ENCODE data around the gene UBAC1. TPM values are rescaled to one million over a fixed set of nuclear protein-coding genes. Genes with fewer than 3 reads are reported as not detected.

The UBAC1 gene
- total RNA-seq, 4 donors from 2014 or later, result 89.3 to 99.3 (median 96.9) TPM

GRCh38 chr9:135989157-135989556, 28.0 kb upstream of the UBAC1 start:
- TF ChIP-seq CTCF (IDR thresholded peaks at IDR 0.05) (no peak), POLR2A (IDR thresholded peaks at IDR 0.05) (no peak)
- WGBS, 2 donors, result 56 to 60% methylated on average over 5 to 8 of the region's 8 CpGs
- no peak for DNase-seq (ENCODE audit: low spot score in 2 of 2)
- intact Hi-C loops (cut with DNase I; ENCODE audit: low total_unique reads), result no loop called here
- no peak overlapping the region for H3K4me3 ChIP-seq (ENCODE audit: low read depth, poor library complexity, severe bottlenecking)

DNA sequence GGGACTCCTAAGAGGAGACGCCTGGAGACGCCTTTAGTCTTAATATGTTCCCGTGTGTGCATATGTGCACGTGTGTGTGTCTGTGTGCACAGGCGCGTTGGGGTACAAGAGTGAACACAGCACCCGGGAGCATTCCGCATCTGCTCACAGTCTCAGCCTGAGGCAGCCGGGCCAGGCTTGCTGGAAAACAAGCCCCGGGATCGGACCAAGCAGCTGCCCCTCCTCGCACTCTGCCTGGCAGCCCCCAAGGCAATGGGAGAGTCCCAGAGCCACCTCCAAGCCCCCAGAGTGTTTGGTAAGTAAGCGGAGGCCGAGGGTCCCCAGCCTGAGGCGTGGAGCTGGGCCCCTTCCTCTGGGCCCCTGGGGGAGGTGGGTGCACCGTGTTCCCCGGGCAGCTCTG, 27.3 kb upstream of the UBAC1 start:
- no peak for TF ChIP-seq CTCF (IDR thresholded peaks at IDR 0.05)
- TF ChIP-seq POLR2A (IDR thresholded peaks at IDR 0.05), result no peak
- DNase-seq (ENCODE audit: low spot score in 2 of 2), result no peak
- H3K4me3 ChIP-seq (ENCODE audit: low read depth, poor library complexity, severe bottlenecking), result no peak overlapping the region
- intact Hi-C loops (cut with DNase I; ENCODE audit: low total_unique reads), result no loop called here
- 29 to 74% methylated on average over 8 to 9 of the region's 17 CpGs for WGBS, 2 donors

DNA sequence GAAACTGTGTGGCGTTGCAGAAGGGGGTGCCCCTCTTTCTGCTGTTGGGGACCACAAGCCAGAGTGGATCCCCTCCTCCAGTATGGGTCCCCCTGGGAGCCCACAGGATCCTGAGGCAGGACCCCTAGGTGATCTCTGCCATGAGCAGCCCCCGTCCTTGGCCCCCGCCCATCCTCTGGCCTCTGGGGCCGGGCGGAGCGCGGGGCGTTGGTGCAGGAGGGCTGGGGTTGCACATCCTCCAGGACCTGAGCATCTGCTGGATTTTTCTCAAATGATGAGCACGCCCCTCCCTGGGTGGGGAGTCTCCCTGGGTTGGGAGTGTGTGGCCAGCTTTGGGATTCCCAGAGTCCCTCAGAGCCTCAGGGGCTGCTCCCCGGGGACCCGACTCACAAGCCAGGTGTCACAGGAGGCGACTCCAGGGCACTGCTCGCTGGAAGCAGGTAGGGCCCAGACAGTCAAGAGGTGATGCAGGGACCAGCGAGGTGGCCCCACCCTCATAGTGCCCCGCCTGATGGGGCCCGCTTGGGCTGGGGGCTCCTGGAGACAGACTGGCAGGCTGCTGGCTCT, 26.7 kb upstream of the UBAC1 start:
- no peak for DNase-seq (ENCODE audit: low spot score in 2 of 2)
- no peak for TF ChIP-seq POLR2A (IDR thresholded peaks at IDR 0.05)
- intact Hi-C loops (cut with DNase I; ENCODE audit: low total_unique reads), result no loop called here
- H3K4me3 ChIP-seq (ENCODE audit: low read depth, poor library complexity, severe bottlenecking), result no peak overlapping the region
- WGBS, 2 donors, result 63 to 74% methylated on average over 14 to 16 of the region's 16 CpGs

- TF ChIP-seq POLR2A (IDR thresholded peaks at IDR 0.05) (no peak), CTCF (IDR thresholded peaks at IDR 0.05) (no peak)
- no peak overlapping the region for H3K4me3 ChIP-seq (ENCODE audit: low read depth, poor library complexity, severe bottlenecking)
- 77 to 80% methylated on average over 15 of the region's 15 CpGs for WGBS, 2 donors
- intact Hi-C loops (cut with DNase I; ENCODE audit: low total_unique reads), result no loop called here
- DNase-seq (ENCODE audit: low spot score in 2 of 2), result no peak
Measured at GRCh38 chr9:135986605-135987004, 25.4 kb upstream of the UBAC1 start.

DNA sequence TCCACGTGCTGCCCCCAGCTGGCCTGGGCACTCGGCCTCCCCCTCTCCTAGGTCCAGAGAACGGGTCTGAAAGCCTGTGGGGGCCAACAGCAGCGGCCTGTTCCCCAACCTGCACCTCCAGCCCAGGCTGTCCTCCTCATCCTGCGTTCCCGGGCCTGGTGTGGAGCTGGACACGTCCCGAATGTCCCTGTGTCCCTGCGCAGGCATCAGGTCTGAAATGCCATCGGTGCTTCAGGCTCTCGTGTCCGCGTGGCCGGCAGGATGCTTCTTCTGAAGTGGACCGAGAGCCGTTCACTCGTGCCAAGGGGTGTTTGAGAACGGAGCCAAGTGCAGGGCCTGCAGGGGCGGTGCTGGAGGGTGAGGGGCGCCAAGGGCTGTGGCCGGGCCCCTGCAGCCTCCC, 24.7 kb upstream of the UBAC1 start:
- no peak overlapping the region for H3K4me3 ChIP-seq (ENCODE audit: low read depth, poor library complexity, severe bottlenecking)
- no peak for DNase-seq (ENCODE audit: low spot score in 2 of 2)
- intact Hi-C loops (cut with DNase I; ENCODE audit: low total_unique reads), result no loop called here
- WGBS, 2 donors, result 75 to 90% methylated on average over 14 to 21 of the region's 21 CpGs
- no peak for TF ChIP-seq CTCF (IDR thresholded peaks at IDR 0.05)
- no peak for TF ChIP-seq POLR2A (IDR thresholded peaks at IDR 0.05)

DNA sequence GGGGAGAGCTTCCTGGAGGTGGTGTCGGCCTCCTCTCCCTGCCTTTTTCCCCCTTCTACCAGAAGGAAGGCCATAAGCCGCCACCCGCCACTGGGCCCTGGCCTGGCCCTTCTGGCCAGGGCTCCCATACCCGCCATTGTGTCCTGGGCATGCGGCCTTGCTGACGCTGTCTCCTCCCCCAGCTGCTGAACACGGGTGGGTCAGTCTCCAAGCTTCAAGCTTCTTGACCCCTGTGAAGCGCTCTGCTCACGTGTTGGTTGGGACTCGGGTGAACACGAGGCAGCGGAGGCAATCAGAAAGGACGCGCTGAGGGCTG, 24.2 kb upstream of the UBAC1 start:
- H3K4me3 ChIP-seq (ENCODE audit: low read depth, poor library complexity, severe bottlenecking), result no peak overlapping the region
- 93% methylated on average over 12 to 14 of the region's 14 CpGs for WGBS, 2 donors
- intact Hi-C loops (cut with DNase I; ENCODE audit: low total_unique reads), result no loop called here
- no peak for DNase-seq (ENCODE audit: low spot score in 2 of 2)
- TF ChIP-seq POLR2A (IDR thresholded peaks at IDR 0.05), result no peak
- TF ChIP-seq CTCF (IDR thresholded peaks at IDR 0.05), result no peak
